Activated CD4-positive, alpha-beta memory T cell treated with anti-CD3 and anti-CD28 coated beads for 36 hours (primary cell): ENCODE results near the gene TEDDM1. TPM values are rescaled to one million over a fixed set of nuclear protein-coding genes. Genes with fewer than 3 reads are reported as not detected.

ENCODE experiments used
- CTCF ChIA-PET: fragments of 350-600 bp; sonication (Branson Sonifier 250); formaldehyde crosslinking; loops from one replicate; lab custom pipeline; 2021; ENCODE audit warnings: antibody characterized with exemption, inconsistent platforms; lab: Charles Lee
- POLR2A ChIA-PET: fragments of 350-600 bp; sonication (Branson Sonifier 250); formaldehyde crosslinking; loops from one replicate; lab custom pipeline; 2021; ENCODE audit warnings: antibody characterized with exemption; lab: Charles Lee
- DNase-seq: peaks from one replicate; pipeline ENCODE4 v3.0.0-alpha.2; 2020
- H3K27ac Mint-ChIP-seq: one replicate; pipeline ENCODE4 v1.8.0; 2021; ENCODE audit warnings: mixed read lengths
- H3K27me3 Mint-ChIP-seq: one replicate; pipeline ENCODE4 v1.8.0; 2021; ENCODE audit warnings: mixed read lengths
- H3K36me3 Mint-ChIP-seq: one replicate; pipeline ENCODE4 v1.8.0; 2021; ENCODE audit warnings: mixed read lengths
- H3K4me1 Mint-ChIP-seq: one replicate; pipeline ENCODE4 v1.8.0; 2021; ENCODE audit warnings: low read depth, mixed read lengths
- H3K4me3 Mint-ChIP-seq: one replicate; pipeline ENCODE4 v1.8.0; 2021; ENCODE audit warnings: mild to moderate bottlenecking, mixed read lengths
- H3K9me3 Mint-ChIP-seq: one replicate; pipeline ENCODE4 v1.8.0; 2021; ENCODE audit warnings: mixed read lengths
- intact Hi-C: fragments of 100-400 bp; cut with micrococcal nuclease; formaldehyde crosslinking; loops from one replicate; pipeline ENCODE4 v1.15.1; 2023
- total RNA-seq, 2 experiments: library from RNA; stranded (reverse); gene quantifications; one replicate each; pipeline ENCODE4 v1.2.3, GENCODE V29; 2021

Gene TEDDM1
- total RNA-seq, 2 experiments from 2014 or later: not detected

- ChIA-PET POLR2A (no interaction called here), CTCF (interaction anchor here (0.6 kb wide), 1 partner anchor 604 kb away, joined by 3 read pairs; no protein-coding TSS in a partner anchor)
- DNase-seq: peak; percentile 62
- no peaks in the 10 kb centered on the region for H3K36me3 Mint-ChIP-seq
- H3K9me3 Mint-ChIP-seq: no peaks in the 10 kb centered on the region
- H3K27ac Mint-ChIP-seq: no peak overlapping the region
- H3K4me1 Mint-ChIP-seq: peaks cover 22% of the 10 kb centered on the region
- no peak overlapping the region for H3K4me3 Mint-ChIP-seq
- H3K27me3 Mint-ChIP-seq: no peaks in the 10 kb centered on the region
- intact Hi-C loops: loop anchor here (1.0 kb wide), 2 partner anchors 39 to 181 kb away; partner anchors contain the start of gene GLUL
Measured at GRCh38 chr1:182430263-182431068, 30.0 kb upstream of the TEDDM1 start.

GRCh38 chr1:182428043-182428442, 27.6 kb upstream of the TEDDM1 start:
- Mint-ChIP-seq H3K27ac (no peak overlapping the region), H3K4me1 (peaks cover 22% of the 10 kb centered on the region), H3K36me3 (no peaks in the 10 kb centered on the region), H3K4me3 (no peak overlapping the region), H3K27me3 (no peaks in the 10 kb centered on the region), H3K9me3 (no peaks in the 10 kb centered on the region)
- POLR2A ChIA-PET: no interaction called here
- no peak for DNase-seq
- intact Hi-C loops: no loop called here
- CTCF ChIA-PET: interaction anchor here (0.7 to 1.2 kb wide), 3 partner anchors 167 to 343 kb away, joined by 3 to 4 read pairs (median 4); no protein-coding TSS in a partner anchor

GRCh38 chr1:182426442-182427430, 26.3 kb upstream of the TEDDM1 start:
- H3K4me3 Mint-ChIP-seq: no peak overlapping the region
- ChIA-PET CTCF (no interaction called here), POLR2A (no interaction called here)
- intact Hi-C loops: no loop called here
- H3K27ac Mint-ChIP-seq: no peak overlapping the region
- no peaks in the 10 kb centered on the region for H3K9me3 Mint-ChIP-seq
- no peaks in the 10 kb centered on the region for H3K27me3 Mint-ChIP-seq
- no peaks in the 10 kb centered on the region for H3K36me3 Mint-ChIP-seq
- H3K4me1 Mint-ChIP-seq: peaks cover 22% of the 10 kb centered on the region
- no peak for DNase-seq

- H3K4me1 Mint-ChIP-seq: no peaks in the 10 kb centered on the region
- H3K27me3 Mint-ChIP-seq: peaks cover 8% of the 10 kb centered on the region
- intact Hi-C loops: no loop called here
- no peaks in the 10 kb centered on the region for H3K36me3 Mint-ChIP-seq
- H3K4me3 Mint-ChIP-seq: no peak overlapping the region
- ChIA-PET POLR2A (no interaction called here), CTCF (no interaction called here)
- H3K27ac Mint-ChIP-seq: no peak overlapping the region
- no peak for DNase-seq
- H3K9me3 Mint-ChIP-seq: no peaks in the 10 kb centered on the region
Measured at GRCh38 chr1:182415789-182416188, 15.3 kb upstream of the TEDDM1 start.

GRCh38 chr1:182413969-182414368, 13.5 kb upstream of the TEDDM1 start:
- no peak for DNase-seq
- Mint-ChIP-seq H3K36me3 (no peaks in the 10 kb centered on the region), H3K4me1 (no peaks in the 10 kb centered on the region), H3K9me3 (no peaks in the 10 kb centered on the region), H3K4me3 (no peak overlapping the region), H3K27me3 (peaks cover 15% of the 10 kb centered on the region), H3K27ac (no peak overlapping the region)
- ChIA-PET POLR2A (no interaction called here), CTCF (no interaction called here)
- intact Hi-C loops: no loop called here

GRCh38 chr1:182413486-182413885, 13.0 kb upstream of the TEDDM1 start:
- ChIA-PET CTCF (interaction anchor here (1.1 kb wide), 1 partner anchor 17 kb away, joined by 6 read pairs; no protein-coding TSS in a partner anchor), POLR2A (no interaction called here)
- intact Hi-C loops: no loop called here

GRCh38 chr1:182410620-182411273, 10.3 kb upstream of the TEDDM1 start:
- Mint-ChIP-seq H3K27me3 (peaks cover 27% of the 10 kb centered on the region), H3K4me1 (no peaks in the 10 kb centered on the region), H3K36me3 (no peaks in the 10 kb centered on the region), H3K27ac (no peak overlapping the region), H3K4me3 (no peak overlapping the region), H3K9me3 (peaks cover under 1% of the 10 kb centered on the region)
- CTCF ChIA-PET: interaction anchor here (1.0 to 1.6 kb wide), 2 partner anchors 14 to 267 kb away, joined by 3 to 5 read pairs; no protein-coding TSS in a partner anchor
- intact Hi-C loops: no loop called here
- DNase-seq: no peak
- POLR2A ChIA-PET: no interaction called here

More at GRCh38 chr1:182413486-182413885, 13.0 kb upstream of the TEDDM1 start:
- DNase-seq: no peak
- no peak overlapping the region for H3K27ac Mint-ChIP-seq
- H3K4me3 Mint-ChIP-seq: no peak overlapping the region
- no peaks in the 10 kb centered on the region for H3K9me3 Mint-ChIP-seq
- no peaks in the 10 kb centered on the region for H3K36me3 Mint-ChIP-seq
- H3K4me1 Mint-ChIP-seq: no peaks in the 10 kb centered on the region
- H3K27me3 Mint-ChIP-seq: peaks cover 17% of the 10 kb centered on the region

GRCh38 chr1:182410138-182410537, 9.7 kb upstream of the TEDDM1 start:
- H3K4me3 Mint-ChIP-seq: no peak overlapping the region
- H3K27me3 Mint-ChIP-seq: peaks cover 28% of the 10 kb centered on the region
- CTCF ChIA-PET: interaction anchor here (1.6 kb wide), 1 partner anchor 13 kb away, joined by 3 read pairs; no protein-coding TSS in a partner anchor
- H3K4me1 Mint-ChIP-seq: no peaks in the 10 kb centered on the region
- no peak for DNase-seq
- H3K36me3 Mint-ChIP-seq: no peaks in the 10 kb centered on the region
- POLR2A ChIA-PET: no interaction called here
- intact Hi-C loops: no loop called here
- peaks cover 5% of the 10 kb centered on the region for H3K9me3 Mint-ChIP-seq
- no peak overlapping the region for H3K27ac Mint-ChIP-seq

GRCh38 chr1:182408435-182409075, 8.1 kb upstream of the TEDDM1 start:
- Mint-ChIP-seq H3K4me3 (no peak overlapping the region), H3K27ac (no peak overlapping the region), H3K4me1 (no peaks in the 10 kb centered on the region), H3K36me3 (no peaks in the 10 kb centered on the region), H3K27me3 (peaks cover 25% of the 10 kb centered on the region), H3K9me3 (peaks cover 5% of the 10 kb centered on the region)
- CTCF ChIA-PET: no interaction called here
- POLR2A ChIA-PET: no interaction called here
- DNase-seq: no peak
- intact Hi-C loops: no loop called here

GRCh38 chr1:182407724-182408123, 7.3 kb upstream of the TEDDM1 start:
- H3K4me1 Mint-ChIP-seq: no peaks in the 10 kb centered on the region

GRCh38 chr1:182406012-182406411, 5.5 kb upstream of the TEDDM1 start:
- CTCF ChIA-PET: interaction anchor here (1.5 to 2.2 kb wide), 3 partner anchors 9 to 263 kb away, joined by 5 to 9 read pairs (median 8); no protein-coding TSS in a partner anchor

More at GRCh38 chr1:182407724-182408123, 7.3 kb upstream of the TEDDM1 start:
- no peak for DNase-seq
- H3K36me3 Mint-ChIP-seq: no peaks in the 10 kb centered on the region
- POLR2A ChIA-PET: interaction anchor here (0.5 kb wide), 1 partner anchor 416 kb away, joined by 3 read pairs; no protein-coding TSS in a partner anchor
- CTCF ChIA-PET: interaction anchor here (1.6 to 2.2 kb wide), 2 partner anchors 11 to 265 kb away, joined by 5 to 9 read pairs; no protein-coding TSS in a partner anchor
- peaks cover 5% of the 10 kb centered on the region for H3K9me3 Mint-ChIP-seq
- intact Hi-C loops: no loop called here
- no peak overlapping the region for H3K4me3 Mint-ChIP-seq
- H3K27me3 Mint-ChIP-seq: peaks cover 25% of the 10 kb centered on the region
- H3K27ac Mint-ChIP-seq: no peak overlapping the region

More at GRCh38 chr1:182406012-182406411, 5.5 kb upstream of the TEDDM1 start:
- POLR2A ChIA-PET: no interaction called here
- H3K4me3 Mint-ChIP-seq: no peak overlapping the region
- peaks cover 5% of the 10 kb centered on the region for H3K9me3 Mint-ChIP-seq
- no peaks in the 10 kb centered on the region for H3K36me3 Mint-ChIP-seq
- no peak for DNase-seq
- intact Hi-C loops: no loop called here
- H3K27me3 Mint-ChIP-seq: peaks cover 25% of the 10 kb centered on the region
- no peaks in the 10 kb centered on the region for H3K4me1 Mint-ChIP-seq
- no peak overlapping the region for H3K27ac Mint-ChIP-seq
